Gastrocnemius medialis (tissue), 4 donors: ENCODE measurements around the gene LRWD1.

Experiments used
- POLR2A ChIP-seq, 2 donors: fragments of 450-650 bp; IDR thresholded peaks; one replicate each; pipeline ENCODE4 v1.6.1; 2017; ENCODE audit warnings: antibody characterized with exemption in 2 of 2, mild to moderate bottlenecking in 2 of 2, moderate library complexity in 2 of 2
- TF ChIP-seq, protein P1 (sequence below), 5 experiments: fragments of 450-650 bp in 3 of 5; fragments of 200-600 bp in 2 of 5; sonication (generic) in 2 of 5; IDR thresholded peaks in 4 of 5; conservative IDR thresholded peaks in 1 of 5; 1 replicate in 4 of 5; 2 replicates in 1 of 5; pipeline ENCODE4 v1.5.1; 2016 to 2019; ENCODE audit warnings: antibody characterized with exemption in 5 of 5, mild to moderate bottlenecking in 3 of 5, moderate library complexity in 3 of 5

- TF ChIP-seq, protein P1, sequence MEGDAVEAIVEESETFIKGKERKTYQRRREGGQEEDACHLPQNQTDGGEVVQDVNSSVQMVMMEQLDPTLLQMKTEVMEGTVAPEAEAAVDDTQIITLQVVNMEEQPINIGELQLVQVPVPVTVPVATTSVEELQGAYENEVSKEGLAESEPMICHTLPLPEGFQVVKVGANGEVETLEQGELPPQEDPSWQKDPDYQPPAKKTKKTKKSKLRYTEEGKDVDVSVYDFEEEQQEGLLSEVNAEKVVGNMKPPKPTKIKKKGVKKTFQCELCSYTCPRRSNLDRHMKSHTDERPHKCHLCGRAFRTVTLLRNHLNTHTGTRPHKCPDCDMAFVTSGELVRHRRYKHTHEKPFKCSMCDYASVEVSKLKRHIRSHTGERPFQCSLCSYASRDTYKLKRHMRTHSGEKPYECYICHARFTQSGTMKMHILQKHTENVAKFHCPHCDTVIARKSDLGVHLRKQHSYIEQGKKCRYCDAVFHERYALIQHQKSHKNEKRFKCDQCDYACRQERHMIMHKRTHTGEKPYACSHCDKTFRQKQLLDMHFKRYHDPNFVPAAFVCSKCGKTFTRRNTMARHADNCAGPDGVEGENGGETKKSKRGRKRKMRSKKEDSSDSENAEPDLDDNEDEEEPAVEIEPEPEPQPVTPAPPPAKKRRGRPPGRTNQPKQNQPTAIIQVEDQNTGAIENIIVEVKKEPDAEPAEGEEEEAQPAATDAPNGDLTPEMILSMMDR (IDR thresholded peaks at IDR 0.05 in 4 of 5, conservative IDR thresholded peaks at IDR 0.05 in 1 of 5), result no peak
- no peak for TF ChIP-seq POLR2A (IDR thresholded peaks at IDR 0.05)
Observed at GRCh38 chr7:102417105-102417504, 47.7 kb upstream of the LRWD1 start.
